ENCODE measurements around the gene STAB1.
A peak's percentile ranks its signal among the peaks of the same experiment; 100 is the strongest.

Gene STAB1

DNA sequence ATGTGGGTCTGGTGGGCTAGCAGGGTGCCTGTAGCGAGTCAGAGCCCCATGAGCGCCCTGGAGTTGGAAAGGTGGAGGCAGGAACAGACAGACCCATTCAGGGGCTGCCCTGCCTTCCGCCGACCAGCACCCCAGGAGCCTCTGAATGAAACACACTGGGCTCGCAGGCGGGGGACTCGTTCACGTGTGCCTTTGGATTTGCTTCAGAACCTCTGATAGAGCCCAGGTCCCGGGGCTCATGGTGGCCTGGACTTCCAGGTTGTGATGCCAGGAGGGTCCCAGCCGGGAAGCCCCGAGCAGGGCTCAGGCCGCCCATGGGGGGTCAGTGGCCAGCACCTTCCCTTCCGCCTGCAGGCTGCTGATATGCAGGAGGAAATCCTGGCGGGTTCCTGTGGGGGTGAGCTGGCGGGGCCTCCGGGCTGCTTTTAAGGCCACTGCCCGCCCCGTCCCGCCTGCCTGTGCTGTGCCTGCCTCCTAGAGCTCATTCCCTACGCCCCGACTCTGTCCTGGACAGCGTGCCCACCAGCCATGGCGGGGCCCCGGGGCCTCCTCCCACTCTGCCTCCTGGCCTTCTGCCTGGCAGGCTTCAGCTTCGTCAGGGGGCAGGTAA lies at the start of gene STAB1:
STAB1 (plus strand) TSS at position 453 of the 610 bp plus-strand sequence; CDS start at position 529, 76 bp downstream.
- no peak for DNase-seq (ENCODE audit: low spot score)

GRCh38 chr3:52446042-52446441 lies 49.1 kb upstream of the STAB1 start:
- DNase-seq (ENCODE audit: low spot score): no peak

DNA sequence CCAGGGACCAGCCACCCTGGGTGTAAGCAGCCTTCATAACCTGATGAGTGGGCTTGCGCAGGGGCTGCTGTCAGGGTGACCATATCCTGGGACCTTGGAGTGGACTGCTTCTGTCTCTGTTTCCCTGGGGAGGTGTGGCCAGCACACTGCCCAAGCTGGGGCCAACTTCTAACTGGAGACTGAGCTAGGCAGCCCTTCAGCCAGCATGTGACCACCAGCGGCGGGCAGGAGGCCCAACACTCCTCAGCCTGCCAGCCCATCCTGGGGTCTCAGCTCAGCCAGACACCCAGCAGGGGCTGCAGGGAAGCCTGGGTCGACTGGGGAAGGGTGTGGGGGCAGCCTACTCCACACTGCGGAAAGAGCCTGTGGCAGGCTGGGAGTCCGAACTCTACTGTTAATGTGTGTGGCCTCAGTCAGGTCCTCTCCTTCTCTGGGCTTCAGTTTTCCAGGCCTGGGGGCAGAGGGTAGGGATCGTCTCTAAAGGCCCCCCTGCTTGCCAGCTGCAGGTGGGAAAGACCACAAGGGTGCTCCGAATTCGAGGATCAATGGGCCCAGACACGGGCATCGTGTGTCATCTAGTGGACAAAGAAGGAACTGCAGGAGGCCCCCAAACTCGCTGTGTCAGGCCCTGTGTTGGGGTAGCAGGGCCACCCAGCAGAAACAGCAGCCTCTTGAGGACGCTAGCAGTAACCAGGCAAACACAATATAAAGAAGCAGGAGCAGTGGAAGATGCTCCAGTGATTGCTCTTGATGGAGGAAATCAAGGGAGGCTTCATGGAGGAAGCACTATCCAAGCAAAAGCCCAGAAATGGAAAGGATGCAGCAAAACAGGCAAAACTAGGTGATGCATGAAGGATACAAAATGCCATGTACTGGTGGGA lies 48.3 kb upstream of the STAB1 start:
- peak; percentile 83 for DNase-seq (ENCODE audit: low spot score)

- no peak for DNase-seq (ENCODE audit: low spot score)
Measured at GRCh38 chr3:52447512-52448355, 47.4 kb upstream of the STAB1 start.

- DNase-seq (ENCODE audit: low spot score): no peak
Measured at GRCh38 chr3:52450489-52451236, 44.5 kb upstream of the STAB1 start.

- no peak for DNase-seq (ENCODE audit: low spot score)
Measured at GRCh38 chr3:52451237-52452083, 43.7 kb upstream of the STAB1 start.

- no peak for DNase-seq (ENCODE audit: low spot score)
Measured at GRCh38 chr3:52452126-52452525, 43.0 kb upstream of the STAB1 start.

DNA sequence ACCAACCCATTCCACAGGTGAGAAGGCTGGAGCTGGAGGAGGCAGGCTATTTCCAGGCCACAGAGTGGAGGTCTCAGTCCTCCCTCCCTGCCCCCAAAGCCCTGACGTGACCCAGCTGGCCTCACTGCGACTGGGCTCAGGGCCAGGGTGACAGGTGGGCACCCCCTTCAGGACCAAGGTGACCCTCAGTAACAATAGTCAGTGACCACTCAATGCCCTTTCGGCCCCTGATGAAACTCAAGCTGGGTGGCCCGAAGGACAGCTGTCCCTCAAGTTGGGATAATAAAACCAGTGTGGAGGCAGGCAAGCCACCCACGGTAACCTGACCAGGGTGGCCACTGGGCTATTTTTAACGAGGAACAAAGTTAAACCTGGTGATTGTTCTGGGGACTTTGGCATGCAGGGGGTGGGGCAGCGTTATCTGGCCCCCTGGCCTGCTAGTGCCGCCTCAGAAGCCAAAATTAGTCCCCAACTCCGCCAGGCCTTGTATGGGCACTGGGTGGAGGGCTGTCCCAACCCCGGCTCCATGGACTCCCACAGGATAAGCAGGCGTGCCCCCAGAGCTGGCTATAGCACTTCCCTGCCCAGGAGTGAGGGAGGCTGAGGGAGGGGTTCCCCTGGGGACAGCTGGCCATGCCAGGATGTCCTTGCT lies 42.4 kb upstream of the STAB1 start:
- no peak for DNase-seq (ENCODE audit: low spot score)

GRCh38 chr3:52453496-52454249 lies 41.5 kb upstream of the STAB1 start, which contains the start of gene TNNC1:
Gene TNNC1 (minus strand): TSS chr3:52454041. CDS start chr3:52454015, 26 bp downstream.
- DNase-seq (ENCODE audit: low spot score): no peak

DNA sequence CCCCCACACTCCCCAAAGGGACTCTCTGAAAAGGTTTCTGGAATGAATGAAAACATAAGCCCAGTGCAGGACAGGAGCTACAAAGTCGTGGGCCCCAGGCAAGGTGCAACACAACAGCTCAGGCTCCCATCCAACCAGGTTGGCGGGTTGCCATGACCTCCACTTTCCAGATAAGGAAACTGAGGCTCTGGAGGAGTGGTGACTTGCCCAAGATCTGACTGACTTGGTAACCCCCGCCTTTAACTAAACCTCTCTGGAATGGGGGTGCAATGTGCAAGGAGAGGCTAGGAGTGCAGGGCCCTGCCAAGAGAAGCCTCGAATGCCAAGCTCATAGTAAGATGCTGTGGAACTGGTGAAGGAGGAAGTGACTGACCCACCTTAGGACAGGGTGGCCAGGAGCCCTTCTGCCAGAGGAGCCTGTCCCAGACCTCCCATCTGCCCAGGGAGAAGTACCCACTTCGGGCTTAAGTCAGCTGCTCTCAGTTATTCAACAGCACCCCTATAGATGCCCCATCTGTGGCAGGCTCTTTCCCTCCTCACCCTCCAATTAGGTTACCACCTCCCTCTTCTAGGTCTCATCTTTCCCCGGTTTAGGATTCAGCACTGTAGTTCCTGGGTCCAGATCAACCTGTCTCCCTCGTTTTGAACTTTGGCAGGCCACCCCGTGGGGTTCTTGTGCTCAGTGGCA lies 40.7 kb upstream of the STAB1 start:
- peak; percentile 30 for DNase-seq (ENCODE audit: low spot score)

GRCh38 chr3:52454938-52455282 lies 40.2 kb upstream of the STAB1 start:
- DNase-seq (ENCODE audit: low spot score): no peak

GRCh38 chr3:52455283-52456168 lies 39.6 kb upstream of the STAB1 start, which contains the start of gene NISCH:
Gene NISCH (plus strand): TSS chr3:52455604. CDS start chr3:52455642, 38 bp downstream.
- DNase-seq (ENCODE audit: low spot score): peak; percentile 78

DNA sequence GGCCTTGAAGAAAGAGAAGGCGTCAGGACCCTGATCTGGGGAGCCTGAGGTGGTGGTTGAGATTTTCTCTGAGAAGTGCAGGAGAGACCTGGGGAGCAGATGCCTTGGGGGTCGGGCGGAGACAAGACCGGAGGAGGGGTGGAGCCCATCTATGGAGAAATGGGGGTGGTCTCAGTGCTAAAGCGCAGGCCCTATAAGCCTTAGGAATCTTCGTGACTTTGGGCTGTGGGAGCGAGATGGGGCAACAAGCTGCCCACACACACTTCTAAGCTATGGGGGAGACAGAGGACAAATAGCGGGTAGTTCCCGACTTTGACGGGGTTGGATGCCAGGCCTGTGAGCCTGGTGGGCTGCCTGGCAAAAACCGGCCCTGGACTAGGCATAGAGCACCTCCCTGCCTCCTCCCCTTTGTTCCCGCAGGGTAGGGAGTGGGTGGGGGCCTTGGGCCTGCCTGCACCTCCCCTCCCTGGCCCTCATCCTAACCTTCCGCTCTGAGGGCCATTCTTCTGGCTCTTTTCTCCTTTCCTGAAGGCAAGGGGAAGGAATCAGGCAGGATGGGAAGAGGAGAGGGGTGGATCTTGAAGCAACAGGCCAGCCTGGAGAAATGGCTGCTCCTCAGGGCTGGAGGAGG lies 38.9 kb upstream of the STAB1 start:
- no peak for DNase-seq (ENCODE audit: low spot score)

- no peak for DNase-seq (ENCODE audit: low spot score)
Measured at GRCh38 chr3:52456800-52457183, 38.3 kb upstream of the STAB1 start.

GRCh38 chr3:52458031-52458760 lies 36.9 kb upstream of the STAB1 start:
- DNase-seq (ENCODE audit: low spot score): no peak

- DNase-seq (ENCODE audit: low spot score): no peak
Measured at GRCh38 chr3:52458770-52459545, 36.2 kb upstream of the STAB1 start.

All from hematopoietic multipotent progenitor cell treated with erythropoietin and hydrocortisone succinate and interleukin-3 and kit ligand, for 17 days (in vitro differentiated cells).